HG03039 (cell line): ENCODE measurements around the gene EXOSC5.
"Not testable (repeated sequence)": the region's sequence is repeated elsewhere in the genome, so short reads cannot be mapped to it uniquely, and the experiment has no call there.

Source experiments
- ATAC-seq: cut with Tn5 transposase; IDR thresholded peaks from one replicate; pipeline ENCODE4 v1.9.1; 2021; ENCODE audit warnings: mild to moderate bottlenecking, moderate library complexity; ENCODE audit not compliant: unreplicated experiment

The EXOSC5 gene

GRCh38 chr19:41351339-41352245 is 45.6 kb downstream of the EXOSC5 start:
- no peak for ATAC-seq

- no peak for ATAC-seq
Measured at GRCh38 chr19:41350735-41351338, 46.3 kb downstream of the EXOSC5 start.

GRCh38 chr19:41346916-41347315 is 50.2 kb downstream of the EXOSC5 start:
- ATAC-seq: not testable (repeated sequence)

- no peak for ATAC-seq
Measured at GRCh38 chr19:41344162-41344561, 53.0 kb downstream of the EXOSC5 start.

GRCh38 chr19:41341669-41342490 is 55.3 kb downstream of the EXOSC5 start:
- no peak for ATAC-seq

GRCh38 chr19:41339936-41340335 is 57.2 kb downstream of the EXOSC5 start:
- ATAC-seq: no peak
